NCI-H1436 (cell line): ENCODE measurements around the gene FOXJ3.

Source experiments
- DNase-seq: peaks from one replicate; lab custom pipeline; 2025; lab: John Stamatoyannopoulos, UW

FOXJ3 gene

GRCh38 chr1:42189931-42190853 lies 144.8 kb downstream of the FOXJ3 start:
- no peak for DNase-seq

DNA sequence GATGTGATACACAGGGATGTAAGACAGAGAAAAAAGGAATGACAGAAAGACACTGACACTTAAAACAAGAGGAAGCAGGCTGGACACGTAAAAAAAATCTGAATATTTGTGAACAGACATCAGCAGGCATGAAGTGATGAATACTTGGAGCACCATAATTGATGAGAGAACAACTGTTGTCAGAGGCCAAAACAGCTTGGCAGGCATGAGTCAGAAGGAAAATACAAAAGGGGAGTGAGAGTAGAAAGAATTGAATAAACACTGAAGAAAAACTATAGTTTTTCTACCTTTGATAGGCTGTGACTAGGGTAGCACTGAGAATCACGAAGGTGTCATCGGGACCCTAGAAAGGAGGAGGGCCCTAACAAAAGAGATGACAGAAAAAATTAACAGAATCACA lies 148.9 kb downstream of the FOXJ3 start:
- DNase-seq = no peak

- DNase-seq = no peak
Measured at GRCh38 chr1:42184616-42185015, 150.4 kb downstream of the FOXJ3 start.

- no peak for DNase-seq
Measured at GRCh38 chr1:42183957-42184268, 151.1 kb downstream of the FOXJ3 start.

DNA sequence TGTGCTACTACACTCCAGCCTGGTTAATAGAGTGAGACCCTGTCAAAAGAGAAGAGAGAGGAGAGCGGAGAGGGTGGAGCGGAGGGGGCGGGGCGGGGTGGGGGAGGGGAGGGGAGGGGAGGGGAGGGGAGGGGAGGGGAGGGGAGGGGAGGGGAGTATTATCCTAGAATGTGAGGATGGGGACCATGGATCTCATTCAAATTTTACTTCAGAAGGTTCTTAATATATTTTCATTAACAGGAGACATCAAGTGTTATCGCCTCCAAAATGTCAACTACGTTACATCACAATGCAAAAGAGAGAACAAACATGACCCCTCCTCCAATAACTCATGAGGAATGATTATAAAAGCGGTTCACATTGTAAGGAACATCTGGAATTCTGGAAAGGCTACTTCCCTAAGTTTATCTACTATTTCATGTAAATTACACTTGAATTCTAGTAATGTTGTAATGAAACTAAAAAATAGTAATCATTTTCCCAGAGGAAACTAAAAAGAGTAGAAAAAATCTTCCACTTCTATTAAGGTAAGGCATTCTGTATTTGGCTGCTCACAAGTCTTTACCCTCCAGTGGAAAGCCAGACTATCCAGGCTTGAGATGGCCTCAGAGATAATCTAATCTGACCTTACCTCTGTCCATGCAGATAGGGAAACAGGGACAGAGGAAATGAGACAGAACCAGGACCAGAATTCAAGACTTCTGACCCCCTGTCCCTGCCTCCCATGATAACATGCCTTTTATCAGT lies 151.7 kb downstream of the FOXJ3 start:
- DNase-seq = no peak

GRCh38 chr1:42181687-42182086 lies 153.3 kb downstream of the FOXJ3 start:
- no peak for DNase-seq

DNA sequence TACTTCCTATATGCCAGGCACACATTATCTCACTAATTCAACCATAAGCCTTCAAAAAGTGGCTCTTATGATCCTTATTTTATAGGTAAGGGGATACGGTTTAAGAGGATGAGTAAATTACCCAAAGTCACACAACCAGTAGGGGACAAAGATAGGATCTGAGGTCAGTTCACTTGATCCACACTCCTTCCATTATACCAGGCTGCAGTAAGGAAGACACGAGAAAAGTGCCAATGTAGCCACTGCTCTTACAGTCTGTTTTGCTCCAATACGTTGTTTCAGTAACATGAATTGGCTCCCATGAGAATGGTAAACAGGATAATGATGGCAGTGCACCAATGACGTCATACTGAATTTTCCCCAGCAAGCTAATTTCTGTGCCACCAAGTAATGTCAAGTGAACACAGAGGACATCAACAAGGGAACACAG lies 155.1 kb downstream of the FOXJ3 start:
- peak; percentile 33 for DNase-seq

GRCh38 chr1:42179275-42179674 lies 155.8 kb downstream of the FOXJ3 start:
- no peak for DNase-seq

GRCh38 chr1:42178249-42178648 lies 156.8 kb downstream of the FOXJ3 start:
- no peak for DNase-seq

GRCh38 chr1:42177541-42177981 lies 157.5 kb downstream of the FOXJ3 start:
- DNase-seq = no peak

GRCh38 chr1:42176902-42177519 lies 158.0 kb downstream of the FOXJ3 start:
- peak; percentile 34 for DNase-seq

DNA sequence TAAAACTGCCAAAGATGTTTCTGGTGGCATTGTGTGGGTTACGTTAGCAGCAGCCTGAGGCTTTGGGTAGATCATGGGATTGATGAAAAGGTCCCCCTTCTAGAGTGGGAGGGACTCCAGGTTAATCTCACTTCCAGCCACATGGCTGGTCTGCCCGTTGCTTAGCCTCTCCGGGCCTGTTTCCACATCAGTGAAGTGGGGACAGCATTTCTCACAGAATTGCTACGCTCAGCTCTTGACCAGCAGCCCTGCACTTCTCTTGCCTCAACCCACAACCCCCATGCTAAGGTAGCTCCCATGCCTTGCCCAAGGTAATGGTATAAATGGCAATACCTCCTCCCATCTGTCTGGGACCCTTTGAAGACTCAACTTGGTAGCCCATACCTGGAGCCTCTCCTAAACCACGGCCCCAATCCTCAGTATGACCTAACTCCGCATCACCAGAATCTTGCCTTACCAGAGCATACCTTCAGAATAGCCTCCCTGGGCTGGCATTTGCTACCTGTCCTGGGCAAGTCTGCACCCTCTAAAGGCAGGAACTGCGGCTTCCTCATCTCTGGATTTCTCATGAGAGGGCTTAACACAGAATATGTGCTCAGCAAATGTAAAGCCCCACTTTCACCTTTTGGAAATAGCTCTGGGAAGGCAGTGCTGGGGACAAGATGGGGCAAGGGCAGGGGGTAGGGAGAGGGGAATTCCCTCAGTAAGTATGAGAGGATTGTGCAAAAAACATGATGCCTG lies 159.6 kb downstream of the FOXJ3 start:
- no peak for DNase-seq

DNA sequence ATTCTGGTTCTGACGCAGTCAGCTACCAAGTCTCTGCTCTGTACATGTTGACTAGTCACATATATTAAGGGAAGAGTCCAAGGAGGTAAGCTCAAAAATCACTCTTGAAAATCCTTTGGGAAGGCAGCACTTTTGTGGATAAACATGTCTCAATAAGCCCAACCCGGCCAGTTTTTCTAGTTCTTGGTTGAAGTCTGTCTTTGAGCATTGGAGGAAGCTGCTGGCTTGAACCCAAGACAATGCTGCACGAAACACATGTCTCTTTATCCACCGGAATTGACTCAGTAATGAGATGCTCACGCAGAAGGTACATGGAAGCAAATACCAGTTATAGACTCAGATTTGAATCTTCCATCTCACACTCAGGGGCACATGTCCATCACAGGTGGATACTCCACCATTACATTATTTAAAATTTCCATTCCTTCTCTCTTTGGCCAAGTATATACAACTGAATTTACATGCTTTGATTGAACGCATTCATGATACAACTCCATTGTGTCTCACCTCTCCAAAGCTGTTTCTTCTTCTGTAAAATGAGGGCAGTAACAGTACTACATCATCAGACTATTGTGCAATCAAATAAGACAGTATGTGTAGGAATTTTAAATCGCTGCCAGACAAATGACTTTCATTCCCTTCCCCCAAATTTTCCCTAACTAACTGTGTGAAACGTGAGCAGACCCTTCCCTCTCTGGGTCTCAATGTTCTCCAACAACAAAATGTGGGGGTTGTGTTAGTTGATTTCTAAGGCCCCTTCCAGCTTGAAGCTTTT lies 160.9 kb downstream of the FOXJ3 start:
- DNase-seq = no peak

DNA sequence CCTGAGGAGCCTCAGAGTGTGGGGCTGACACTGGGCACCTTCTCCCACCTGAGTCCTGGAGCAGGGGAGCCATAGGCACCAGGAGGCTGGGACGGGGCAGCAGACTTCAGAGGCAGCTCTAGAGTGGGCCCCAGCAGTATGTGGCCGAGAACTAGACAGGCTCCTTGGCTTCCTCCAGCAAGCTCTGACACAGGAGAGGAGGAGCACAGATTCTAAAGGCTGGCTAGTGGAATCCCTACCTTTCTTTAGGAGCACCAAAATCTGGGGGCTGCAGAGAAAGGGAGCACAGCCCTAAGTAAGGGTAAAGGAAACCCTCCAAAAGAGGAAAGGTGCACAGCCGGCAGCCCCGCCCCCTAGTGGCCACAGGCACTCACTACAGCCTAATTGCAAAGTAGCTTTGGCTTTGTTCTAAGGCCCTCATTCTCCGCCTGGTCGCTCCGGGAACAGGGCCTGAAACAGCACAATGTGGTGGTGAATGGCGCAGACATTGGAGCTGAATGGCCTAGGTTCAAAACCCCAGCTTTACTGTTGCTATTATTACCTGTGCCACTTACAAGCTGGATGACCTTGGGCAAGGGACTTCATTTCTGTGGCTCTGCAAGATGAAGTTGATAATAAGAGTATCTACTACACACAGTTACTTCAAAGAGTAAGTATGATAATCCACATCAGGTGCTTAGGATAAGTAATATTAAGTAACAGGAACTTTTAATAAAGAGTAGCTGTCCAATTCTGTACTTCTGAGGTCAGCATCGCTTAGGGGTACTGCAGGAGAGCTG lies 161.7 kb downstream of the FOXJ3 start:
- DNase-seq = peak; percentile 47

- DNase-seq = no peak
Measured at GRCh38 chr1:42172381-42173133, 162.5 kb downstream of the FOXJ3 start.

- DNase-seq = no peak
Measured at GRCh38 chr1:42171679-42172266, 163.3 kb downstream of the FOXJ3 start.

- DNase-seq = no peak
Measured at GRCh38 chr1:42170779-42171621, 164.0 kb downstream of the FOXJ3 start.

DNA sequence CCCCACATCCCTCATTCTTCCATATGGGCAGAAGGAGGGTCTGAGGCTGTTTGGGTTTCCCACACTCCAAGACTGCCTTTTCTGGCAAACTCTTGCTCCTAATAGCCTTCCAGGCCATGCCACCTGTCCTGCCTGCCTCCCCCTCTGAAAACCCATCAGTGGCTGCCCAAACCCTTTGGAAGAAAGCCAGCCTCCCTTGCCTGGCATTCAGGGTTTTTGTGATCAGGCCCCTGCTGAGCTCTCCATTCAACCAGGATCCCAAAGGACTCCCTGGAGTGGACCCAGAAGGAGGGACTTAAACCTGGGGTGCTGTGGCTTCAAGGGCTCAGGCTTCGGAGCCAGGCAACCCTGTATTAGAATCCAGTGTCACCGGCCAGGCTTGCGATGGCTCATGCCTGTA lies 166.3 kb downstream of the FOXJ3 start:
- no peak for DNase-seq

DNA sequence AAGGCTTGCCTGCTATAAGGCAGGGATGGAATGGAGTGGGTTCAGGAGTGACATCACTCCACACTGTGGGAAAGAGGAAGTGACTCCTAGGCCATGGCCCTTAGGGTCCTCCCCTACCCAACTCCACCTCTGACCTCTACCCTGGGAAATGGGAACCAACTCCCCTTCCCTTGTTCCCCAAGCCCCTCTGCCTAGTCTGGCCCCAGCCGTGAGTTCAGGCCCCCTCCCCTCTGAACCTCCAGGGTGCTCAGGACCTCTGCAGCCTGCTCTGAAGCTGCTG lies 166.7 kb downstream of the FOXJ3 start:
- DNase-seq = no peak
